Testis (tissue), 2 donors: ENCODE data around the gene FRMPD4.

Experiments
- POLR2A ChIP-seq: fragments of 450-650 bp; IDR thresholded peaks from one replicate; pipeline ENCODE4 v1.6.1; 2017; ENCODE audit warnings: antibody characterized with exemption, mild to moderate bottlenecking, moderate library complexity
- TF ChIP-seq, protein P1 (sequence below), 3 experiments: fragments of 450-650 bp in 2 of 3; fragments of 200-600 bp in 1 of 3; sonication (generic) in 1 of 3; IDR thresholded peaks; one replicate each; pipeline ENCODE4 v1.5.1; 2016 to 2019; ENCODE audit warnings: antibody characterized with exemption in 3 of 3, mild to moderate bottlenecking in 2 of 3, moderate library complexity in 1 of 3

DNA sequence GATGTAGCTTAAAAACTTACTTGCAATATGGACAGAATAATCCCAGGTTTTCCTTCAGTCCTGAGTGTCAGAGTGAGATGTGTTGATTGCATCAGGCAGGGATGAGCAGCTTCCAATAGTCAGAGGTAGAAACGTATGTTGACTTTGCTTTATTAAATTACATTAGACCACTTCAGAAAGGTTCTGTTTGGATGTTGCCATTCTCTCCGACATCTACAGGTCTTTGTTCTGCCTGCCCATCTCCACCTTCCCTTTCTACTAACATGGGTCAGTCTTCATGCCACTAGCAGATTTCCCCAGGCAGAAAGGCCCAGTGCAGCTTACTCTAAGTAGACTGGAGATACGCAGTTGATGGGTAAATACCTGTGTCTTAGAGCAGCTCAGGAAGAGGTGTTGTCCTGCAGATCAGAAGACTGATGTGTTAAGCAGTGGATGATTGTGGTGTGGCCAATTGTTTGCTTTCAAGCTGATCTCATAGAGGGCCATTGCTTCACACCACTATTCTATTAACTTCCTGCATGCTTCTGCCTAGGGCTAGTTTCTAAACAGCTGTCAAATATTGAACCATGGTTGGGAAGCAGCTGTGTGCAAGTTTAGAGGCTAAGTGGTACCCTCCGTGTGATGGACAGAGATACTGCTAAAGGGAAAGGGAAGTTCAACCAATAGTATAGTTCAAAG lies 1.8 kb downstream of the FRMPD4 start:
- TF ChIP-seq, protein P1, sequence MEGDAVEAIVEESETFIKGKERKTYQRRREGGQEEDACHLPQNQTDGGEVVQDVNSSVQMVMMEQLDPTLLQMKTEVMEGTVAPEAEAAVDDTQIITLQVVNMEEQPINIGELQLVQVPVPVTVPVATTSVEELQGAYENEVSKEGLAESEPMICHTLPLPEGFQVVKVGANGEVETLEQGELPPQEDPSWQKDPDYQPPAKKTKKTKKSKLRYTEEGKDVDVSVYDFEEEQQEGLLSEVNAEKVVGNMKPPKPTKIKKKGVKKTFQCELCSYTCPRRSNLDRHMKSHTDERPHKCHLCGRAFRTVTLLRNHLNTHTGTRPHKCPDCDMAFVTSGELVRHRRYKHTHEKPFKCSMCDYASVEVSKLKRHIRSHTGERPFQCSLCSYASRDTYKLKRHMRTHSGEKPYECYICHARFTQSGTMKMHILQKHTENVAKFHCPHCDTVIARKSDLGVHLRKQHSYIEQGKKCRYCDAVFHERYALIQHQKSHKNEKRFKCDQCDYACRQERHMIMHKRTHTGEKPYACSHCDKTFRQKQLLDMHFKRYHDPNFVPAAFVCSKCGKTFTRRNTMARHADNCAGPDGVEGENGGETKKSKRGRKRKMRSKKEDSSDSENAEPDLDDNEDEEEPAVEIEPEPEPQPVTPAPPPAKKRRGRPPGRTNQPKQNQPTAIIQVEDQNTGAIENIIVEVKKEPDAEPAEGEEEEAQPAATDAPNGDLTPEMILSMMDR (IDR thresholded peaks at IDR 0.05): no peak
- TF ChIP-seq POLR2A: no peak
